Fibroblast of villous mesenchyme (primary cell): ENCODE results near the gene CHAT. TPM values are rescaled to one million over a fixed set of nuclear protein-coding genes. Genes with fewer than 3 reads are reported as not detected.

ENCODE experiments used
- DNase-seq: peaks from one replicate; pipeline ENCODE4 v3.0.0-alpha.2; 2010; ENCODE audit warnings: low read depth
- H3K4me3 ChIP-seq: 2 replicates; pipeline ENCODE4 v1.5.1; 2011; ENCODE audit warnings: low read depth, mild to moderate bottlenecking, low read length
- total RNA-seq: library from RNA; depleted of rRNA; stranded (reverse); fragments of >200 nt; gene quantifications from 2 replicates; pipeline ENCODE4 v1.2.3, GENCODE V29; 2012
- TF ChIP-seq, protein P1 (sequence below): IDR thresholded peaks from 2 replicates; pipeline ENCODE4 v1.5.1; 2012; ENCODE audit warnings: low read depth, mild to moderate bottlenecking, low read length; ENCODE audit not compliant: insufficient read depth

Gene CHAT
- total RNA-seq, 1 donor = not detected

DNA sequence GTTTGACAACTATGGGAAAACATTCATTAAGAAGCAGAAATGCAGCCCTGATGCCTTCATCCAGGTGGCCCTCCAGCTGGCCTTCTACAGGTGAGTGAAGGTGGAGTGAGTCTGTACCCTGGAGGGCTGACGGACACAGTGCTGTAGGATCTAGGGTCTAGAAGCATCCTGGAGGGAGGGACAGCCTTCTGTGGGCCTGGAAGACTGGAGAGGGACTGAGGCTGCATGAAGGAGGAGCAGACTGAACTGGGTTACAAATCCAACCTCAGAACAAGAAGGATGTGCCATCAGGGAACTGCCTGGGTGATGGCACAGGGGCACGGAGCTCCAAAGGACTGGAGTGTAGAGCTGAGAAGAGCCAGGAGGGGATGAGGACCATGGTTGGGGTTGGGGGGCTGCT is 38.1 kb downstream of the CHAT start:
- no peak for DNase-seq
- no peak overlapping the region for H3K4me3 ChIP-seq
- TF ChIP-seq, protein P1, sequence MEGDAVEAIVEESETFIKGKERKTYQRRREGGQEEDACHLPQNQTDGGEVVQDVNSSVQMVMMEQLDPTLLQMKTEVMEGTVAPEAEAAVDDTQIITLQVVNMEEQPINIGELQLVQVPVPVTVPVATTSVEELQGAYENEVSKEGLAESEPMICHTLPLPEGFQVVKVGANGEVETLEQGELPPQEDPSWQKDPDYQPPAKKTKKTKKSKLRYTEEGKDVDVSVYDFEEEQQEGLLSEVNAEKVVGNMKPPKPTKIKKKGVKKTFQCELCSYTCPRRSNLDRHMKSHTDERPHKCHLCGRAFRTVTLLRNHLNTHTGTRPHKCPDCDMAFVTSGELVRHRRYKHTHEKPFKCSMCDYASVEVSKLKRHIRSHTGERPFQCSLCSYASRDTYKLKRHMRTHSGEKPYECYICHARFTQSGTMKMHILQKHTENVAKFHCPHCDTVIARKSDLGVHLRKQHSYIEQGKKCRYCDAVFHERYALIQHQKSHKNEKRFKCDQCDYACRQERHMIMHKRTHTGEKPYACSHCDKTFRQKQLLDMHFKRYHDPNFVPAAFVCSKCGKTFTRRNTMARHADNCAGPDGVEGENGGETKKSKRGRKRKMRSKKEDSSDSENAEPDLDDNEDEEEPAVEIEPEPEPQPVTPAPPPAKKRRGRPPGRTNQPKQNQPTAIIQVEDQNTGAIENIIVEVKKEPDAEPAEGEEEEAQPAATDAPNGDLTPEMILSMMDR = no peak

DNA sequence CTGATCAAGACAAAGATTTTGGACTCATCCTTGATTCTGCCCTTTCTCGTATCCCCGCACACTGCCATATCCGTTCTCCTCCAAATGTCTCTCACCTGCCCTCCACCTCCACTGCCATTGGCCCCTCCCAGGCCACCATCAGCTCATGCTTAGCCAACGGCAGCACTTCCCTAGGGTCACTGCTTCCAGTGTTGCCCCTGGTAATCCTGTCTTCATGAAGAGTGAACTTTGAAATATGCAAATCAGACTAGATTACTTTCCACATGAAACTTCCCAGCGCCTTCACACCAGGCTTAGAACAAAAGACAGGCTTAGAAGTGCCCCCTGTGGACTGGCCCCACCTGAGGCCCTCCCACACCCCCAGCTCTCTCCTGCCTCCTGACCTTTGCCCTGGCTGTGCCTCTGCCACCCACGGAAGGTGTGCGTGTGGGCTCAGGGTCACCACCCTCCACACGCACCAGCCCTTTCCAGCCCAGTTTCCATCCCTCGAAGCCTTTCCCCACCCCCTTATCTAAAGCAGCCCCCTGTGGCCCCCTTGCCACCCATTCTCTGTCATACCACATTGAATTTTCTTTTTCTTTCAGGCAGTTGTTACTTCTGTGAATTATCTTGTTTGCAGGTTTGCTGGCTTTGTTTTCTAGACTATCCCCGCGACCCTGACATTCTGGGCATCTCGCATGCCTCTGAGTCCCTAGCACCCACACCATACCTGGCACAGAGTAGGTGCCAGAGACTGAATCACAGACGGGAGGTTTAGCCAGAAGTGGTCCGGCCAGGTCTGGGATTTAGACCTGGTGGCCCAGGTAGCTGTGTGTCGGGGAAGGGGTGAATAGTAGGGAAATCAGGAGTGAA is 38.8 kb downstream of the CHAT start:
- DNase-seq = no peak
- H3K4me3 ChIP-seq = no peak overlapping the region
- TF ChIP-seq, protein P1 = no peak

DNA sequence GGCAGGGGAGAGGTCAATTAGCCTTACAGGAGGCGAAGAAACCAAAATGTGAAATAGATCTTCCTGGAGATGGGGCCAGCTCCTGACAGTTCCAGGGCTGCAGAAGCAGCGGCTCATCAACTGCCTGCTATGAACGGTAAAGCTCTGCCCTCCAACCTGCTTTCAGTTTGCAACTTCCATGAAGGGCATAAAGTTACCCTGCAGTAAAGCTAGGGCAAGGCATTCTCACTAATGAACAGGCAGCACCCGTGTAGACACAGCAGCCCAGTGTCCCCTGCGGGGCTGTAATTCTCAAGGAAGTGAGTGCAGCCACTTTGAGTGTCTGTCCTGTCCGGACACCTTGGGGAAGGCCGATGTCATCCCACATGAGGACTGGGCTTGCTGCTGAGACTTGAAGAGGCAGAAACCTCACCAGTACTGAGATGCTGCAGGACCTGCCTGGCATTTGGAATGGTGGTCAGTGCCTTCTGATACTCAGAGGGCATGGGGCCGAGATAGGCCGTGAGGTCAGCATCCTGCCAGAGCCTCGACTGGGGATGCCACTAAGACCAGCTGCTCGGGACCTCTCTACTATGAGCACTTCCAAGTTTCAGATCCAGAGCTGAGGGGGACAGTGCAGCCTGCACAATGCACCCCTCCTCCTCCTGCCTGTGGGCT is 39.6 kb downstream of the CHAT start:
- no peak overlapping the region for H3K4me3 ChIP-seq
- TF ChIP-seq, protein P1 = no peak

DNA sequence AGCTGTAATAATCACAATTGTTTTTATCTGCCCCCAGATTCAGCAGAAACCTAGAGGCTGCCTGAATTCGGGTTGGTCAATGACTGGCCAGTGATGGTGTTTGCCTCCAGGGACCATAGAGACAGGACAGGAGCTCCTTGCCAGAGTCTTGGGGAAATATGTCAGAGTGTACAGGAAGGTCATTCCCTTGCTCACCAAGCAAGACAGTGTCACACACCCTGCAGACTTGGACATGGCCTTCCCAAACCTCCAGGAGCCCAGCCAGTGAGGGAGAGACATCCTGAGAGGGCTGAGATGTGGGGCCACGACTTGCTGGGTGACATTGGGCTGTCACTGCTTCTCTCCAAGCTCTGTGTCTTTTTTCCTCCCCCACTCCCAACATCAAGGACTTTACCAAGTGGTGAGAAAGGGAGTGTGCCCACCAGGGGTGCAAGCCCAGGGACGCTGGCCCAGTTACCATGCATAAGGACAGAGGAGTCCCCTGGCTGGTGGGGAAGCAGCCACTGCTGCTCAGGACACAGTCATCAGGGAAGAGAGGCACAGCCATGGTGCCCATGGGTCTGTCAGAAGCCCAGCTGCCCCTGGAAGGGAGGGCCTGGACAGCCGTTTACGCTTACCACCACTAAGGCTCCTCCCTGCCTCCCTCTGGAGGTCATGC is 40.3 kb downstream of the CHAT start:
- no peak overlapping the region for H3K4me3 ChIP-seq
- no peak for DNase-seq
- TF ChIP-seq, protein P1 = no peak

More for the DNA sequence above, 39.6 kb downstream of the CHAT start:
- no peak for DNase-seq

DNA sequence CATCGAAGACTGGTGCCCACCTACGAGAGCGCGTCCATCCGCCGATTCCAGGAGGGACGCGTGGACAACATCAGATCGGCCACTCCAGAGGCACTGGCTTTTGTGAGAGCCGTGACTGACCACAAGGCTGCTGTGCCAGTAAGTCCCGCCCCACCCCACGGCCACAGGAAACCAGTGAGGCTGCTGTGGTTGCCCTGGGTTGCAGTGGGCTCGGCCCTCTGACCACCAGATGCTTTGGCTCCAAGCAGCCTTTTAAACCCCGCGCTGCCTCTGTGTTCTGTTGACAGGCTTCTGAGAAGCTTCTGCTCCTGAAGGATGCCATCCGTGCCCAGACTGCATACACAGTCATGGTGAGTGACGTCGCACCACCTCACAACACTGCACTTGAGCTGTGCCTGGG is 41.3 kb downstream of the CHAT start:
- DNase-seq = no peak
- TF ChIP-seq, protein P1 = no peak
- H3K4me3 ChIP-seq = no peak overlapping the region

DNA sequence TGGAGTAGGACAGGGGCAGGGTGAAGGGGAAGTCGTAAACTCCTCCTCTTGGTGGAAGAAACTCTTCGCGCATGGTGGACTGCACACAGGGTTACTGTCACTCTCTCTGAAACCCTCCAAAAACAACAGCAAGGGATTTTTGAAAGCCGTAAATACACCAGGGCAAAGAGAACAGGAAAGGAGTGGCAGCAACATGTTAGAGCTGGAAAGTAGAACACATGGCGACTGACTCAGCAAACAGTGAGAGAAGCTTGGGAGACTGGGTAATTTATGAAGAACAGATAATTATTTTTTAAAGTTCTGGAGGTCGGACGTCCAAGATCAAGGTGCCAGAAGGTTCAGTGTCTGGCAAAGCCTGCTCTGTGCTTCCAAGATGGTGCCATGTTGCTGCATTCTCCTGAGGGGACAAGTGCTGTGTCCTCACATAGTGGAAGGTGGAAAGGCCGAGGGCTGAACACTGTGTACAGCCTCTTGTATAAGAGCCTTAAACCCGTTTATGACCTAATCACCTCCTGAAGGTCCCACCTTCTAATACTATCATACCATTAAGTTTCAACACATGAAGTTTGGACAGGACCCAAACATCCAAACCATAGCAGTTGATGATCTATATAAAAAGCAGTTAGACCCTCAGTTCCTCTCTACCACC is 43.1 kb downstream of the CHAT start:
- TF ChIP-seq, protein P1 = no peak
- no peak for DNase-seq
- H3K4me3 ChIP-seq = no peak overlapping the region
